GM18519 (cell line): ENCODE data around the gene CYYR1.

ENCODE experiments used
- ATAC-seq: cut with Tn5 transposase; IDR thresholded peaks from one replicate; pipeline ENCODE4 v1.9.1; 2021; ENCODE audit warnings: mild to moderate bottlenecking, moderate library complexity; ENCODE audit not compliant: unreplicated experiment, low FRiP score

Gene CYYR1

DNA sequence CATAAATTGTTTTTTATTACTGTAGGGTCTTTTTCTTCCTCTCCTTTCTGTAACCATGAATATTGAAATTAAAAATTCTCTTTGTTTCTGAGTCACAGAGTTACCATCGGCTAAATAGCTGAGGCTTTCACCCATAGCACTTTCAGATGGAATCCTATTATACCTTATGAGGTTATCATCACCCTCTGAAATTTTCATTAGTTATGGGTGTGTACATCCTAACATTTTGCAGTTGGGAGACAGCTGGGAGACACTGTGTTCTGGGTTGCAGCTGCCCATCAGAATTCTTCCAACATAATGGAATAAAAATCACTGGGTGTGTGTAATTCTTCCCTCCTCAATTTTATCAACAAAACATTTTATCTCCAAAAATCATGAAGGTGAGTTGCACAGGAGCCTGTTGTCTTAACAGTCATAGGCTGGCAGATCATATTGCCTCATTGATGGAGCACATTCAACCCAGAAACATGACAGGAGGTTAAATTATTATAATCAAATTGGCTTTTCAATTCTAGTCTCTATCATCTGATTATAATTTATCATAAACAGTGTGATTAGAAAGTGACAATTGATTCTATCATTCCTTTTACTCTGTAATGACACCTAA, 17.4 kb downstream of the CYYR1 start:
- ATAC-seq, result no peak

GRCh38 chr21:26554365-26554764, 18.7 kb downstream of the CYYR1 start:
- ATAC-seq, result no peak

DNA sequence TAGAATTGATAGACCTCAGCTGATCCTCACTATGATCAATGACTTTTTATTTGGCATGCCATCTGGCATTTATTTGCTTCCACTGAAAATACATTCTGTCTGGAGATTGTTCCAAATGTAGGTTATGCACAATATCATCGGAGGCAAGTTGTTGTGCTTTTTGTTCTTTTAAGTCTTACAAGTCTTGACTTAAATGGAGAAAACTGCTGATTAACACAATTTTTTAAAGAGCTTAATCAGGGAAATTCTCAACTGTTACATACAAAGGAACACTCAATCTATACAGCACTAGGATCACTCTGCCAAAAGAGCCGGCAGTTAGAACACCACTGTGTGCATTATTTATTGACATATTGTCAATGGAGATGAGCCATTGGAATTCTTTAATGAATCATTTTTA, 19.2 kb downstream of the CYYR1 start:
- no peak for ATAC-seq

GRCh38 chr21:26550326-26550725, 22.8 kb downstream of the CYYR1 start:
- ATAC-seq, result no peak

DNA sequence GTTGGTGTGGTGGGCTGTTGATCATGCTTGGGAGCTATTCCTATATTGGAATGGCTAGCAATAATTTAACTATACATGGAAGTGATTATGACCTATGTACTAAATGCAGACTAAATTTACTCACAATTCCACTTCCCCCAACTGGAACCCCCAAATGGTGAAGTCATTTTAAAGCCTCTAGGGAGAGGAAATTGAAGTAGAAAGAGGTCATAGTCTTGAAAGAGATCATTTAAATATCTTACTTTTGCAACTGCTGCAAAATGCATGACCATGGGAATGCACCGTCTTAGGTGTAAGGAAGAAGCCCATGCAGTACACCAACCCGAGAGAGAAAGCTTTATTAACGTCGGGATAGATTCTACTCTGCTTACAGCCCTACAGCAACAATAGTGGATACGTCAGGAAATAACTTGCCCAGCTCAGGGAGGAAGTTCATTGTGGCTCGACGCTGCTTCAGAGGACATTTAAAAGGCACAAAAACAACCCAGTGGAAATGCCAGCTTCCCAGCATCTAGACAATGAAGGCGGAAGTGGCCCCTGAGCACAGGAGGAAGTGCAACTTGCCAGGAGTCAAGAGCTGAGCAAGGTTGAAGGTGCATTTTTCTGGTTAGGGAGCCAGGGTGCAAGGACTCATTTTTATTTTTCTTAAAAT, 26.5 kb downstream of the CYYR1 start:
- no peak for ATAC-seq

GRCh38 chr21:26544201-26544775, 28.8 kb downstream of the CYYR1 start:
- ATAC-seq, result no peak

DNA sequence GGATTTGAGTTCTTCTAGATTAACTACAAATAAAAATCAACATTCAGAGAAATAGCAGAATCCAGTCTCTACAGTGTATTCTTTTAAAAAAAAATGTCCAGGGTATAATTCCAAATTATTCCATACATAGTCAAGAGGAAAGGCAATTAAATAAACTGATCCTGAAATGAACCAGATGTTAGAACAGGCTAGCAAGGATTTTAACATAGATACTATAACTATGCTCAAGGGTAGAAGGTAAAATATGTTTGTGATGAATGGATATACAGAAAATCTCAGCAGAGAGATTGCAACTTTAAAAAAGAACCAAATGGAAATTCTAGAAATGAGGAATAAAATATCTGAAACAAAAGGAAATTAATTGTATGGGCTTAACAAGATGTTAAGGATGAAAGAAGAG, 32.4 kb downstream of the CYYR1 start:
- ATAC-seq, result no peak

DNA sequence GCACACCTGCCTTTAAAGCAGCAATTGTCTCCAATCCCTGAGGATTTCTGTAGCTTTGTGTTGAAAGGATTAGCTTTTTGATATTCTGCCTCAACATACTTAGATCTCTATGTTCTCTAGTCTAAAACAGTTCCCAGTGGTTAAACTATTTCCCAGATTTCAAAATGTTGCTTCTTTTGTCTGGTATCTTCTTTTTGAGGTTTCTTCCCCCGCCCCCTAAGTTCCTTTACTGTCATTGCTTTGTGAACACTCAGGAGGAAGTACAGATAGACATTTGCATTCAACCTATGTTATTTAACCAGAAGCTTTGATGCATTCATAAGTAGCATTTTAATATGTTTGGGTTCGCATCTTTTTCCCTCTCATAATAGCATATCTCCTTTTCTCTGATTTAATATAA, 33.5 kb downstream of the CYYR1 start:
- ATAC-seq, result no peak

- ATAC-seq, result no peak
Measured at GRCh38 chr21:26534517-26534916, 38.6 kb downstream of the CYYR1 start.

GRCh38 chr21:26532208-26532607, 40.9 kb downstream of the CYYR1 start:
- ATAC-seq, result no peak

DNA sequence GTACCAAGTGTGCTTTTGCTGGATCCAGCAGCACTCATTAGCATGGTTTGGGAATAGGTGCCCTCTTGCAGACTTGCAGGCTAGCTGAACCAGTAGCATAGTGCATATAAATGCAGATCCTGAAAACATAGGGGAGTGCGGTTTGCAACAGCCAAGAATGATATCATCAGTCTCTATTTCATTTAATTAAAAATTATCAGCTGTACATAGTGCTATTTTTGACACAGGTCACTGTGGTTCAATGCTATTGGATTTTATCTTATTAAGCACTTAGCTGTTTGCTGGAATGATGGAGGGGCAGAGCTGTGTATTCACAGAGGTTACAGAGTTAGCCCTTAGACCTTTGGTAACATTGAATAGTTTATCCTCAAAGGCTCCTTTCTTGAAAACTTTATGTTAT, 43.6 kb downstream of the CYYR1 start:
- no peak for ATAC-seq

DNA sequence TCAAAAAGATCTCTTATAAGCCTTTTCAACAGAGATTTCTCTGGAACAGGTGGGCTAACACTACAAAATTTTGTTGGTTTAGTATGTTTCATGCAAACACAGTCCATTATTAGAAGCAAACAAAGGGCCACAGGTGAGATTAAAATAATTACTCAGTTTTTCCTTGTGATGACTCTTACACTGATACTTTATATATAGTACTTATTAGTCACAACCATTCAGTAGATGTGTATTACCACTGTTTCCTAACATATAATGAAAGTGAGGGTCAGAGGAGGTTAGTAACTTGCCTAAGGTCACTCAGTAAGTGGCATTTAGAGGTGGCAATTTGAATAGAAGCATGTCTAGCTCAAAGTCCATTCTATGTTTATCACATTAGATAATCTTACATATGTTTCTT, 44.2 kb downstream of the CYYR1 start:
- no peak for ATAC-seq

GRCh38 chr21:26522704-26523103, 50.4 kb downstream of the CYYR1 start:
- no peak for ATAC-seq

GRCh38 chr21:26519142-26519541, 53.9 kb downstream of the CYYR1 start:
- ATAC-seq, result no peak

DNA sequence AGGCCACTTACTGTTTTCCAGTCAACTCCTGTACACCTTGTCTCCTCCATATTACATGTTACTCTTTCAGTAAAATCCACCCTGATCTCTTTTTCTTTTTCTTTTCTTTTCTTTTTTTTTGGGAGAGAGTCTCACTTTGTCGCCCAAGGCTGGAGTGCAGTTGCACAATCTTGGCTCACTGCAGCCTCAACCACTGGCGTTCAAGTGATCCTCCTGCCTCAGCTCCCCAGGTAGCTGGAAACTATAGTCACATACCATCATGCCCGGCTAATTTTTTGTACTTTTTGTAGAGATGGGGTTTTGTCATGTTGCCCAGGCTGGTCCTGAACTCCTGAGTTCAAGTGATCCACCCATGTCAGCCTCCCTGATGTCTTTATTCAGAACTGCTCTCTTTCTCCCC, 57.8 kb downstream of the CYYR1 start:
- ATAC-seq, result no peak

- ATAC-seq, result no peak
Measured at GRCh38 chr21:26513212-26513611, 59.9 kb downstream of the CYYR1 start.

DNA sequence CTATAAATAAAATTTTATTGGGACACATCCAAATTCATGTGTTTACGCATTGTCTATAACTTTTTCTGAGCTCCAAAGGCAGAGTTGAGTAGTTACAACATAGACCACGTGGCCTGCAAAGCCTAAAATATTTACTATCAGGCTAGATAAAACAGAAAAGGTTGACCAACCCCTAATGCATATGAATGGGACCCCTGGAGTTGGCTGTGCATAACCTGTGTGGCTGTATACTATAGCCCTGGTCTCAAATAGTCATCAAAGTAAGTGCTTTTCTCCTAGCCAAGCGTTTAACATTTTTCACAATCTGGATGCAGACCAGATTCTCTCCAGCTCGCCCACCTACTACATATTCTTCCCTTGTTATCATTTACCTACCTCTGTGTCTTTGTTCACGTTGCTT, 60.4 kb downstream of the CYYR1 start:
- ATAC-seq, result no peak

- ATAC-seq, result no peak
Measured at GRCh38 chr21:26508903-26509302, 64.2 kb downstream of the CYYR1 start.

GRCh38 chr21:26506956-26507355, 66.1 kb downstream of the CYYR1 start:
- no peak for ATAC-seq

- ATAC-seq, result no peak
Measured at GRCh38 chr21:26505211-26505610, 67.9 kb downstream of the CYYR1 start.

DNA sequence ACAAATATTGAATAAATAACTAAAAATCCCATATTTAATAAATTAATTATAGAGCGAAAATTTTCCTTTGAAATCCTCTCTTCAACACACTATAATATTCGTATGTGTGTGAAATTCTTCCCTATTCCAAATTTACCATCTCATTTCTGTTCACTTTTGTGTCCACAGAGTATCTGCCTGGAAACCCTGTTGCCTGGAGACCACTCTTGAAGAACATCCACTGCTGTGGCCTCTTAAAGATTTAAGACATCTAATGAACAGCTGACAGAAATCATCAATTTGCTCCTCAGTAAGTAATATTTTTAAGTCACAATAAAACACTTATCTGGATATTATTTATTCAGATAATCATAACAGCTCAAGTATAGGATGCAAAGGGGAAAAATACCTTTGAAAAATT, 69.7 kb downstream of the CYYR1 start:
- ATAC-seq, result no peak

GRCh38 chr21:26501495-26502021, 71.5 kb downstream of the CYYR1 start:
- no peak for ATAC-seq
